ENCODE results near the gene MYMK. TPM values are rescaled to one million over a fixed set of nuclear protein-coding genes. Genes with fewer than 3 reads are reported as not detected.

MYMK gene
- total RNA-seq, 1 experiment from 2014 or later, result not detected

DNA sequence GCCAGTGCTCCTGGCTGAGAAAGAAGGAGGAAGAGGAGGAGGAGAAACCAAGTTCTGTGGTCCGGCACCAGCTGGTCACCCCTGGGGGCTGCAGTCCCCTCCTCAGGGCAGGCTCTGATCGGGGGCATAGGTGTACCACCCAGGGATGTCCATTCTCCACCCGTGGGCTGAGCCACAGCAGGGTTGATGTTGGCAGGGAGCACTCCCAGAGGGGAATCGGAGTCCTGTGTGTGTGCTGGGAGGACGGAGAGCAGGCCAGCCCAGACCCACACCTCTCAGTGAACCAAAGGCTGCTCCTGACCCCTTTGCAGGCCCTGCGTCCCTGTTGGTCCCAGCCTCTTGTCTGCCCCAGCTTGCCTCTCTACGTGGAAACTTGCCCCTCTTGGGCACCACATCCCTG, 5.1 kb upstream of the MYMK start:
- CTCF ChIA-PET, result interaction anchor here (0.5 to 1.0 kb wide), 2 partner anchors 70 to 197 kb away, joined by 3 to 4 read pairs; no protein-coding TSS in a partner anchor
- no TSS peak for BruUV-seq (replicated peaks)
- TF ChIP-seq, protein P1, sequence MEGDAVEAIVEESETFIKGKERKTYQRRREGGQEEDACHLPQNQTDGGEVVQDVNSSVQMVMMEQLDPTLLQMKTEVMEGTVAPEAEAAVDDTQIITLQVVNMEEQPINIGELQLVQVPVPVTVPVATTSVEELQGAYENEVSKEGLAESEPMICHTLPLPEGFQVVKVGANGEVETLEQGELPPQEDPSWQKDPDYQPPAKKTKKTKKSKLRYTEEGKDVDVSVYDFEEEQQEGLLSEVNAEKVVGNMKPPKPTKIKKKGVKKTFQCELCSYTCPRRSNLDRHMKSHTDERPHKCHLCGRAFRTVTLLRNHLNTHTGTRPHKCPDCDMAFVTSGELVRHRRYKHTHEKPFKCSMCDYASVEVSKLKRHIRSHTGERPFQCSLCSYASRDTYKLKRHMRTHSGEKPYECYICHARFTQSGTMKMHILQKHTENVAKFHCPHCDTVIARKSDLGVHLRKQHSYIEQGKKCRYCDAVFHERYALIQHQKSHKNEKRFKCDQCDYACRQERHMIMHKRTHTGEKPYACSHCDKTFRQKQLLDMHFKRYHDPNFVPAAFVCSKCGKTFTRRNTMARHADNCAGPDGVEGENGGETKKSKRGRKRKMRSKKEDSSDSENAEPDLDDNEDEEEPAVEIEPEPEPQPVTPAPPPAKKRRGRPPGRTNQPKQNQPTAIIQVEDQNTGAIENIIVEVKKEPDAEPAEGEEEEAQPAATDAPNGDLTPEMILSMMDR (IDR thresholded peaks at IDR 0.05; ENCODE audit: insufficient read depth in 1 of 2, low read depth in 1 of 2, low read length in 1 of 2, severe bottlenecking in 1 of 2, unreplicated experiment in 1 of 2), result no peak
- intact Hi-C loops (cut with micrococcal nuclease; ENCODE audit: unreplicated experiment), result loop anchor here (5.0 kb wide), 1 partner anchor 47 kb away; no protein-coding TSS in a partner anchor
- H3K27me3 ChIP-seq (replicated peaks; ENCODE audit: control insufficient read depth, insufficient read depth, low read length), result no peaks in the 10 kb centered on the region
- H3K4me1 ChIP-seq, result peaks cover 8% of the 10 kb centered on the region
- no peak overlapping the region for H3K4me3 ChIP-seq (ENCODE audit: low read depth, low read length)
- H3K4me1 Mint-ChIP-seq (ENCODE audit: low read depth, unreplicated experiment), result peaks cover 6% of the 10 kb centered on the region
- POLR2A ChIA-PET, result no interaction called here
- no peaks in the 10 kb centered on the region for H3K9me3 Mint-ChIP-seq (ENCODE audit: unreplicated experiment)
- no peaks in the 10 kb centered on the region for H3K36me3 Mint-ChIP-seq (ENCODE audit: insufficient read depth, unreplicated experiment)
- H3K27ac Mint-ChIP-seq (ENCODE audit: unreplicated experiment), result no peak overlapping the region
- H3K4me3 Mint-ChIP-seq (ENCODE audit: unreplicated experiment), result no peak overlapping the region
- H3K27me3 Mint-ChIP-seq (ENCODE audit: insufficient read depth, unreplicated experiment), result no peaks in the 10 kb centered on the region
- H3K9me3 ChIP-seq, result no peaks in the 10 kb centered on the region
- H3K36me3 ChIP-seq (ENCODE audit: control insufficient read depth, insufficient read depth, low read length), result no peaks in the 10 kb centered on the region
- no peak for DNase-seq

DNA sequence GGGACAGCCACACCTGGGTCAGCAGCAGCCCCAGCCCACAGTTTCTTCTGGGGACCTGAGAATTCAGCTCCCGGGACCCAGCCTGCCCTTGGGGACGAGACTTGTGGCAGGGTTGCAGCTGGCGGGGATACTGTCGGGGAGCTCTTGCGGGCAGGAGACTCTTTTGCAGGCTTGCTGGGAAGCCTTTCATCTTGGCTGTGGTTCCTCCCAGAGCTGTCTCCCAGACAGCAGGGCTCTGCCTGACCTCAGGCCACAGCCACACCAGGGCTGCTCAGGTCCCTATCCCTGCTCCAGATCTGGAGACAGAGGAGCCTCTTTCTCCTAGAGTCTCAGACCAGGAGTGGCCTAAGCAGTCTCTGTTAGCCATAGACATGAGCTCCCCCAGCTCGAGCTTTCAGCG, 4.7 kb upstream of the MYMK start:
- DNase-seq, result no peak
- Mint-ChIP-seq H3K36me3 (ENCODE audit: insufficient read depth, unreplicated experiment) (no peaks in the 10 kb centered on the region), H3K9me3 (ENCODE audit: unreplicated experiment) (no peaks in the 10 kb centered on the region), H3K4me1 (ENCODE audit: low read depth, unreplicated experiment) (peaks cover 6% of the 10 kb centered on the region), H3K4me3 (ENCODE audit: unreplicated experiment) (no peak overlapping the region), H3K27me3 (ENCODE audit: insufficient read depth, unreplicated experiment) (no peaks in the 10 kb centered on the region), H3K27ac (ENCODE audit: unreplicated experiment) (no peak overlapping the region)
- Histone ChIP-seq H3K4me3 (ENCODE audit: low read depth, low read length) (no peak overlapping the region), H3K4me1 (peaks cover 8% of the 10 kb centered on the region), H3K36me3 (ENCODE audit: control insufficient read depth, insufficient read depth, low read length) (no peaks in the 10 kb centered on the region), H3K27me3 (replicated peaks; ENCODE audit: control insufficient read depth, insufficient read depth, low read length) (no peaks in the 10 kb centered on the region), H3K9me3 (no peaks in the 10 kb centered on the region)
- no TSS peak for BruUV-seq (replicated peaks)
- POLR2A ChIA-PET, result no interaction called here
- intact Hi-C loops (cut with micrococcal nuclease; ENCODE audit: unreplicated experiment), result no loop called here
- CTCF ChIA-PET, result interaction anchor here (0.5 to 1.0 kb wide), 2 partner anchors 70 to 197 kb away, joined by 3 to 4 read pairs; no protein-coding TSS in a partner anchor
- TF ChIP-seq, protein P1 (IDR thresholded peaks at IDR 0.05; ENCODE audit: insufficient read depth in 1 of 2, low read depth in 1 of 2, low read length in 1 of 2, severe bottlenecking in 1 of 2, unreplicated experiment in 1 of 2), result no peak

DNA sequence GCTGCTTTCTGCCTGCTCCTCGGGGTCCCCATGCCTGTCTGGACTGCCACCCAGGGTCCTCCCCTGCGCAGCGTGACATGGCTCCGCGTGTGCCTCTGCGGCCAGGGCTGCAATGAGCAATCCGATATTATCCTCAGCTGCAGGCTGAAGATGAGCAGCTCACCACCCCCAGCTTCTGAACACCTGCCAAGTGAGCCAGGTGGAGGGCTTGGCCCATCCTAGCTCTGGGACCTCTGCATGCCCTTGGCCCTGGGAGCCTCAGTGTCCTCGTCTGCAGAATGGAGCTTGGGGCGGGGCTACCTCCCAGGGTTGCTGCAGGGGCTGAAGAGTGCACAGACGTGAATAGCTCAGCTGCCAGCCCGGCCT, 4.1 kb upstream of the MYMK start:
- Mint-ChIP-seq H3K4me1 (ENCODE audit: low read depth, unreplicated experiment) (peaks cover 6% of the 10 kb centered on the region), H3K9me3 (ENCODE audit: unreplicated experiment) (no peaks in the 10 kb centered on the region), H3K36me3 (ENCODE audit: insufficient read depth, unreplicated experiment) (no peaks in the 10 kb centered on the region), H3K27ac (ENCODE audit: unreplicated experiment) (no peak overlapping the region), H3K27me3 (ENCODE audit: insufficient read depth, unreplicated experiment) (no peaks in the 10 kb centered on the region), H3K4me3 (ENCODE audit: unreplicated experiment) (no peak overlapping the region)
- Histone ChIP-seq H3K27me3 (replicated peaks; ENCODE audit: control insufficient read depth, insufficient read depth, low read length) (no peaks in the 10 kb centered on the region), H3K4me3 (ENCODE audit: low read depth, low read length) (no peak overlapping the region), H3K9me3 (no peaks in the 10 kb centered on the region), H3K36me3 (ENCODE audit: control insufficient read depth, insufficient read depth, low read length) (no peaks in the 10 kb centered on the region), H3K4me1 (peaks cover 4% of the 10 kb centered on the region)
- ChIA-PET POLR2A (no interaction called here), CTCF (no interaction called here)
- TF ChIP-seq, protein P1 (IDR thresholded peaks at IDR 0.05; ENCODE audit: insufficient read depth in 1 of 2, low read depth in 1 of 2, low read length in 1 of 2, severe bottlenecking in 1 of 2, unreplicated experiment in 1 of 2), result no peak
- intact Hi-C loops (cut with micrococcal nuclease; ENCODE audit: unreplicated experiment), result no loop called here
- DNase-seq, result no peak
- no TSS peak for BruUV-seq (replicated peaks)
